ENCODE results near the gene CDK19.

- TF ChIP-seq POLR2AphosphoS5 (IDR thresholded peaks at IDR 0.05; ENCODE audit: low read depth, low read length) (no peak), YY1 (IDR thresholded peaks at IDR 0.05; ENCODE audit: low read depth) (no peak), TAF1 (IDR thresholded peaks at IDR 0.05; ENCODE audit: borderline replicate concordance, low read depth, low read length) (no peak), CTCF (IDR thresholded peaks at IDR 0.05) (no peak), CHD2 (IDR thresholded peaks at IDR 0.05; ENCODE audit: low read length, partially characterized antibody) (no peak), REST (IDR thresholded peaks at IDR 0.05; ENCODE audit: low read depth, low read length) (no peak)
- TF ChIP-seq, protein P1, sequence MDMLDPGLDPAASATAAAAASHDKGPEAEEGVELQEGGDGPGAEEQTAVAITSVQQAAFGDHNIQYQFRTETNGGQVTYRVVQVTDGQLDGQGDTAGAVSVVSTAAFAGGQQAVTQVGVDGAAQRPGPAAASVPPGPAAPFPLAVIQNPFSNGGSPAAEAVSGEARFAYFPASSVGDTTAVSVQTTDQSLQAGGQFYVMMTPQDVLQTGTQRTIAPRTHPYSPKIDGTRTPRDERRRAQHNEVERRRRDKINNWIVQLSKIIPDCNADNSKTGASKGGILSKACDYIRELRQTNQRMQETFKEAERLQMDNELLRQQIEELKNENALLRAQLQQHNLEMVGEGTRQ (IDR thresholded peaks at IDR 0.05; ENCODE audit: borderline replicate concordance, low read depth, low read length) = no peak
These were observed 143.1 kb downstream of the CDK19 start for GRCh38 chr6:110672122-110672521.

Measured in SK-N-SH (cell line).